GM23338 (cell line): ENCODE results near the gene MYO18B. TPM values are rescaled to one million over a fixed set of nuclear protein-coding genes. Genes with fewer than 3 reads are reported as not detected.

Experiments
- ATAC-seq: fragments of 200-7000 bp; cut with Tn5 transposase; 3 replicates; pipeline ENCODE4 v1.9.1; 2020
- DNase-seq: peaks from one replicate; pipeline ENCODE4 v3.0.0-alpha.2; 2015; ENCODE audit warnings: low spot score
- H2AFZ ChIP-seq: fragments of 200-600 bp; sonication (generic); 2 replicates; pipeline ENCODE4 v1.8.0; 2016; ENCODE audit warnings: antibody characterized with exemption, mild to moderate bottlenecking, moderate library complexity
- H3F3A ChIP-seq: fragments of 200-600 bp; sonication (generic); replicated peaks from 2 replicates; pipeline ENCODE4 v1.8.0; 2017; ENCODE audit warnings: antibody characterized with exemption, mixed run types, low read depth
- H3K27ac ChIP-seq: fragments of 200-600 bp; sonication (generic); 2 replicates; pipeline ENCODE4 v1.6.1; 2016; ENCODE audit warnings: low read depth
- H3K27me3 ChIP-seq: fragments of 200-600 bp; sonication (generic); 2 replicates; pipeline ENCODE4 v1.8.0; 2016; ENCODE audit warnings: mild to moderate bottlenecking, mixed run types, moderate library complexity; ENCODE audit not compliant: insufficient read depth
- H3K36me3 ChIP-seq: fragments of 200-600 bp; sonication (generic); 2 replicates; pipeline ENCODE4 v1.8.0; 2016; ENCODE audit warnings: mild to moderate bottlenecking; ENCODE audit not compliant: insufficient read depth
- H3K4me1 ChIP-seq: fragments of 200-600 bp; sonication (generic); 2 replicates; pipeline ENCODE4 v1.8.0; 2016; ENCODE audit warnings: mild to moderate bottlenecking, moderate library complexity; ENCODE audit not compliant: insufficient read depth
- H3K4me2 ChIP-seq: fragments of 200-600 bp; sonication (generic); 2 replicates; pipeline ENCODE4 v1.7.1; 2017; ENCODE audit warnings: mixed run types
- H3K4me3 ChIP-seq: fragments of 200-600 bp; sonication (generic); 2 replicates; pipeline ENCODE4 v1.6.1; 2016; ENCODE audit warnings: mixed run types
- H3K79me2 ChIP-seq: fragments of 200-600 bp; sonication (generic); replicated peaks from 2 replicates; pipeline ENCODE4 v1.8.0; 2017; ENCODE audit warnings: mild to moderate bottlenecking; ENCODE audit not compliant: insufficient read depth
- H3K9me2 ChIP-seq: fragments of 200-600 bp; sonication (generic); 2 replicates; pipeline ENCODE4 v1.8.0; 2017; ENCODE audit not compliant: insufficient read depth
- H4K20me1 ChIP-seq: fragments of 200-600 bp; sonication (generic); replicated peaks from 2 replicates; pipeline ENCODE4 v1.8.0; 2017; ENCODE audit warnings: mild to moderate bottlenecking; ENCODE audit not compliant: insufficient read depth
- H3K27ac Mint-ChIP-seq: 2 replicates; pipeline ENCODE4 v1.8.0; 2020; ENCODE audit warnings: inconsistent platforms, mild to moderate bottlenecking, moderate library complexity, mixed read lengths
- H3K27me3 Mint-ChIP-seq: 3 replicates; pipeline ENCODE4 v1.8.0; 2022; ENCODE audit warnings: low read depth, mild to moderate bottlenecking, moderate library complexity, mixed read lengths, inconsistent platforms; ENCODE audit not compliant: insufficient read depth, poor library complexity
- H3K36me3 Mint-ChIP-seq: 3 replicates; pipeline ENCODE4 v1.8.0; 2021; ENCODE audit warnings: low read depth, mild to moderate bottlenecking, inconsistent platforms, moderate library complexity, mixed read lengths
- H3K4me1 Mint-ChIP-seq: 3 replicates; pipeline ENCODE4 v1.8.0; 2020; ENCODE audit warnings: mild to moderate bottlenecking, inconsistent platforms, mixed read lengths
- H3K4me3 Mint-ChIP-seq: 3 replicates; pipeline ENCODE4 v1.8.0; 2021; ENCODE audit warnings: moderate library complexity, mild to moderate bottlenecking, inconsistent platforms, mixed read lengths
- H3K9me3 Mint-ChIP-seq: 3 replicates; pipeline ENCODE4 v1.8.0; 2020; ENCODE audit warnings: moderate library complexity, mild to moderate bottlenecking, inconsistent platforms, mixed read lengths
- CREB1 ChIP-seq: fragments of 250-450 bp; sonication (Bioruptor Pico); IDR thresholded peaks from 2 replicates; pipeline ENCODE4 v1.5.0; 2020; ENCODE audit warnings: low read depth, mild to moderate bottlenecking, moderate library complexity
- CTCF ChIP-seq, 2 experiments: fragments of 200-600 bp in 1 of 2; sonication (generic) in 1 of 2; conservative IDR thresholded peaks; 2 replicates each; pipeline versions ENCODE4 v1.5.1 to v1.6.1; 2016 to 2017; ENCODE audit warnings: antibody characterized with exemption in 2 of 2, low read depth in 2 of 2, mild to moderate bottlenecking in 2 of 2, moderate library complexity in 1 of 2
- EZH2 ChIP-seq: fragments of 200-600 bp; sonication (generic); IDR thresholded peaks from one replicate; pipeline ENCODE4 v1.8.0; 2017; ENCODE audit warnings: antibody characterized with exemption, mild to moderate bottlenecking, low read depth; ENCODE audit not compliant: unreplicated experiment
- EZH2phosphoT487 ChIP-seq: fragments of 200-600 bp; sonication (generic); IDR thresholded peaks from one replicate; pipeline ENCODE4 v1.8.1; 2018; ENCODE audit warnings: antibody characterized with exemption; ENCODE audit not compliant: unreplicated experiment
- JUNB ChIP-seq: IDR thresholded peaks from one replicate; pipeline ENCODE4 v1.6.1; 2016; ENCODE audit warnings: antibody characterized with exemption; ENCODE audit not compliant: unreplicated experiment
- NANOG ChIP-seq: IDR thresholded peaks from 2 replicates; pipeline ENCODE4 v1.6.1; 2016; ENCODE audit warnings: antibody characterized with exemption, borderline replicate concordance
- POLR2AphosphoS5 ChIP-seq: IDR thresholded peaks from 2 replicates; pipeline ENCODE4 v1.6.1; 2016; ENCODE audit warnings: antibody characterized with exemption, low read depth
- STAT1 ChIP-seq: IDR thresholded peaks from one replicate; pipeline ENCODE4 v1.6.1; 2016; ENCODE audit warnings: antibody characterized with exemption; ENCODE audit not compliant: unreplicated experiment
- ZNF114 ChIP-seq: fragments of 250-450 bp; sonication (Bioruptor Pico); IDR thresholded peaks from 2 replicates; pipeline ENCODE4 v1.5.0; 2020; ENCODE audit warnings: mild to moderate bottlenecking, moderate library complexity
- ZNF331 ChIP-seq: fragments of 250-450 bp; sonication (Bioruptor Pico); IDR thresholded peaks from 2 replicates; pipeline ENCODE4 v1.5.0; 2020; ENCODE audit warnings: low read depth, mild to moderate bottlenecking, moderate library complexity
- polyA plus RNA-seq: library from polyadenylated mRNA; unstranded; fragments of >200 nt; fragmentation: Nextera tagmentation; extraction: Ambion mirVana; gene quantifications from 2 replicates; pipeline ENCODE4 v1.2.1, GENCODE V29; 2016
- total RNA-seq: library from RNA; depleted of rRNA; stranded (reverse); fragments of >200 nt; shearing (Covaris generic); gene quantifications from 2 replicates; pipeline ENCODE4 v1.2.3, GENCODE V29; 2014
- TF ChIP-seq, protein P1 (sequence below): IDR thresholded peaks from one replicate; pipeline ENCODE4 v1.6.1; 2018; ENCODE audit warnings: antibody characterized with exemption; ENCODE audit not compliant: unreplicated experiment
- TF ChIP-seq, protein P2 (sequence below): IDR thresholded peaks from 2 replicates; pipeline ENCODE4 v1.6.1; 2016; ENCODE audit warnings: antibody characterized with exemption
- TF ChIP-seq, protein P3 (sequence below): fragments of 250-450 bp; sonication (Bioruptor Pico); IDR thresholded peaks from 2 replicates; pipeline ENCODE4 v1.5.0; 2020; ENCODE audit warnings: mild to moderate bottlenecking, moderate library complexity

MYO18B gene
- total and polyA plus RNA-seq, 2 experiments from 2014 or later = 0.36 to 0.45 TPM

GRCh38 chr22:25692397-25693267 lies 49.4 kb upstream of the MYO18B start:
- no peaks in the 10 kb centered on the region for H3F3A ChIP-seq

More at GRCh38 chr22:25692397-25693267, 49.4 kb upstream of the MYO18B start:
- TF ChIP-seq NANOG (no peak), POLR2AphosphoS5 (no peak), CTCF (conservative IDR thresholded peaks at IDR 0.05; ENCODE audit: low read depth in 2 of 2) (no peak), CREB1 (CRISPR knock-in tag) (no peak), JUNB (no peak), EZH2 (no peak), STAT1 (no peak), ZNF114 (no peak), ZNF331 (no peak), EZH2phosphoT487 (no peak)
- TF ChIP-seq, protein P1, sequence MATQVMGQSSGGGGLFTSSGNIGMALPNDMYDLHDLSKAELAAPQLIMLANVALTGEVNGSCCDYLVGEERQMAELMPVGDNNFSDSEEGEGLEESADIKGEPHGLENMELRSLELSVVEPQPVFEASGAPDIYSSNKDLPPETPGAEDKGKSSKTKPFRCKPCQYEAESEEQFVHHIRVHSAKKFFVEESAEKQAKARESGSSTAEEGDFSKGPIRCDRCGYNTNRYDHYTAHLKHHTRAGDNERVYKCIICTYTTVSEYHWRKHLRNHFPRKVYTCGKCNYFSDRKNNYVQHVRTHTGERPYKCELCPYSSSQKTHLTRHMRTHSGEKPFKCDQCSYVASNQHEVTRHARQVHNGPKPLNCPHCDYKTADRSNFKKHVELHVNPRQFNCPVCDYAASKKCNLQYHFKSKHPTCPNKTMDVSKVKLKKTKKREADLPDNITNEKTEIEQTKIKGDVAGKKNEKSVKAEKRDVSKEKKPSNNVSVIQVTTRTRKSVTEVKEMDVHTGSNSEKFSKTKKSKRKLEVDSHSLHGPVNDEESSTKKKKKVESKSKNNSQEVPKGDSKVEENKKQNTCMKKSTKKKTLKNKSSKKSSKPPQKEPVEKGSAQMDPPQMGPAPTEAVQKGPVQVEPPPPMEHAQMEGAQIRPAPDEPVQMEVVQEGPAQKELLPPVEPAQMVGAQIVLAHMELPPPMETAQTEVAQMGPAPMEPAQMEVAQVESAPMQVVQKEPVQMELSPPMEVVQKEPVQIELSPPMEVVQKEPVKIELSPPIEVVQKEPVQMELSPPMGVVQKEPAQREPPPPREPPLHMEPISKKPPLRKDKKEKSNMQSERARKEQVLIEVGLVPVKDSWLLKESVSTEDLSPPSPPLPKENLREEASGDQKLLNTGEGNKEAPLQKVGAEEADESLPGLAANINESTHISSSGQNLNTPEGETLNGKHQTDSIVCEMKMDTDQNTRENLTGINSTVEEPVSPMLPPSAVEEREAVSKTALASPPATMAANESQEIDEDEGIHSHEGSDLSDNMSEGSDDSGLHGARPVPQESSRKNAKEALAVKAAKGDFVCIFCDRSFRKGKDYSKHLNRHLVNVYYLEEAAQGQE = no peak
- TF ChIP-seq, protein P2, sequence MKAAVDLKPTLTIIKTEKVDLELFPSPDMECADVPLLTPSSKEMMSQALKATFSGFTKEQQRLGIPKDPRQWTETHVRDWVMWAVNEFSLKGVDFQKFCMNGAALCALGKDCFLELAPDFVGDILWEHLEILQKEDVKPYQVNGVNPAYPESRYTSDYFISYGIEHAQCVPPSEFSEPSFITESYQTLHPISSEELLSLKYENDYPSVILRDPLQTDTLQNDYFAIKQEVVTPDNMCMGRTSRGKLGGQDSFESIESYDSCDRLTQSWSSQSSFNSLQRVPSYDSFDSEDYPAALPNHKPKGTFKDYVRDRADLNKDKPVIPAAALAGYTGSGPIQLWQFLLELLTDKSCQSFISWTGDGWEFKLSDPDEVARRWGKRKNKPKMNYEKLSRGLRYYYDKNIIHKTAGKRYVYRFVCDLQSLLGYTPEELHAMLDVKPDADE = no peak
- TF ChIP-seq, protein P3, sequence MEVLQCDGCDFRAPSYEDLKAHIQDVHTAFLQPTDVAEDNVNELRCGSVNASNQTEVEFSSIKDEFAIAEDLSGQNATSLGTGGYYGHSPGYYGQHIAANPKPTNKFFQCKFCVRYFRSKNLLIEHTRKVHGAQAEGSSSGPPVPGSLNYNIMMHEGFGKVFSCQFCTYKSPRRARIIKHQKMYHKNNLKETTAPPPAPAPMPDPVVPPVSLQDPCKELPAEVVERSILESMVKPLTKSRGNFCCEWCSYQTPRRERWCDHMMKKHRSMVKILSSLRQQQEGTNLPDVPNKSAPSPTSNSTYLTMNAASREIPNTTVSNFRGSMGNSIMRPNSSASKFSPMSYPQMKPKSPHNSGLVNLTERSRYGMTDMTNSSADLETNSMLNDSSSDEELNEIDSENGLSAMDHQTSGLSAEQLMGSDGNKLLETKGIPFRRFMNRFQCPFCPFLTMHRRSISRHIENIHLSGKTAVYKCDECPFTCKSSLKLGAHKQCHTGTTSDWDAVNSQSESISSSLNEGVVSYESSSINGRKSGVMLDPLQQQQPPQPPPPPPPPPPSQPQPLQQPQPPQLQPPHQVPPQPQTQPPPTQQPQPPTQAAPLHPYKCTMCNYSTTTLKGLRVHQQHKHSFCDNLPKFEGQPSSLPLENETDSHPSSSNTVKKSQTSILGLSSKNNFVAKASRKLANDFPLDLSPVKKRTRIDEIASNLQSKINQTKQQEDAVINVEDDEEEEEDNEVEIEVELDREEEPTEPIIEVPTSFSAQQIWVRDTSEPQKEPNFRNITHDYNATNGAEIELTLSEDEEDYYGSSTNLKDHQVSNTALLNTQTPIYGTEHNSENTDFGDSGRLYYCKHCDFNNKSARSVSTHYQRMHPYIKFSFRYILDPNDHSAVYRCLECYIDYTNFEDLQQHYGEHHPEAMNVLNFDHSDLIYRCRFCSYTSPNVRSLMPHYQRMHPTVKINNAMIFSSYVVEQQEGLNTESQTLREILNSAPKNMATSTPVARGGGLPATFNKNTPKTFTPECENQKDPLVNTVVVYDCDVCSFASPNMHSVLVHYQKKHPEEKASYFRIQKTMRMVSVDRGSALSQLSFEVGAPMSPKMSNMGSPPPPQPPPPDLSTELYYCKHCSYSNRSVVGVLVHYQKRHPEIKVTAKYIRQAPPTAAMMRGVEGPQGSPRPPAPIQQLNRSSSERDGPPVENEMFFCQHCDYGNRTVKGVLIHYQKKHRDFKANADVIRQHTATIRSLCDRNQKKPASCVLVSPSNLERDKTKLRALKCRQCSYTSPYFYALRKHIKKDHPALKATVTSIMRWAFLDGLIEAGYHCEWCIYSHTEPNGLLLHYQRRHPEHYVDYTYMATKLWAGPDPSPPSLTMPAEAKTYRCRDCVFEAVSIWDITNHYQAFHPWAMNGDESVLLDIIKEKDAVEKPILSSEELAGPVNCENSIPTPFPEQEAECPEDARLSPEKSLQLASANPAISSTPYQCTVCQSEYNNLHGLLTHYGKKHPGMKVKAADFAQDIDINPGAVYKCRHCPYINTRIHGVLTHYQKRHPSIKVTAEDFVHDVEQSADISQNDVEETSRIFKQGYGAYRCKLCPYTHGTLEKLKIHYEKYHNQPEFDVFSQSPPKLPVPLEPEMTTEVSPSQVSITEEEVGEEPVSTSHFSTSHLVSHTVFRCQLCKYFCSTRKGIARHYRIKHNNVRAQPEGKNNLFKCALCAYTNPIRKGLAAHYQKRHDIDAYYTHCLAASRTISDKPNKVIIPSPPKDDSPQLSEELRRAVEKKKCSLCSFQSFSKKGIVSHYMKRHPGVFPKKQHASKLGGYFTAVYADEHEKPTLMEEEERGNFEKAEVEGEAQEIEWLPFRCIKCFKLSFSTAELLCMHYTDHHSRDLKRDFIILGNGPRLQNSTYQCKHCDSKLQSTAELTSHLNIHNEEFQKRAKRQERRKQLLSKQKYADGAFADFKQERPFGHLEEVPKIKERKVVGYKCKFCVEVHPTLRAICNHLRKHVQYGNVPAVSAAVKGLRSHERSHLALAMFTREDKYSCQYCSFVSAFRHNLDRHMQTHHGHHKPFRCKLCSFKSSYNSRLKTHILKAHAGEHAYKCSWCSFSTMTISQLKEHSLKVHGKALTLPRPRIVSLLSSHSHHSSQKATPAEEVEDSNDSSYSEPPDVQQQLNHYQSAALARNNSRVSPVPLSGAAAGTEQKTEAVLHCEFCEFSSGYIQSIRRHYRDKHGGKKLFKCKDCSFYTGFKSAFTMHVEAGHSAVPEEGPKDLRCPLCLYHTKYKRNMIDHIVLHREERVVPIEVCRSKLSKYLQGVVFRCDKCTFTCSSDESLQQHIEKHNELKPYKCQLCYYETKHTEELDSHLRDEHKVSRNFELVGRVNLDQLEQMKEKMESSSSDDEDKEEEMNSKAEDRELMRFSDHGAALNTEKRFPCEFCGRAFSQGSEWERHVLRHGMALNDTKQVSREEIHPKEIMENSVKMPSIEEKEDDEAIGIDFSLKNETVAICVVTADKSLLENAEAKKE (CRISPR knock-in tag) = no peak
- ATAC-seq = no peak
- H3K4me1 Mint-ChIP-seq = peaks cover 14% of the 10 kb centered on the region; the same call in 2 of the 3 replicates
- H3K4me3 ChIP-seq = no peak overlapping the region
- no peaks in the 10 kb centered on the region for H3K9me2 ChIP-seq
- no peaks in the 10 kb centered on the region for H3K79me2 ChIP-seq
- H3K4me2 ChIP-seq = no peak overlapping the region
- DNase-seq = no peak
- H3K27ac ChIP-seq = no peak overlapping the region; the same call in 1 of the 2 replicates
- H3K4me3 Mint-ChIP-seq = no peak overlapping the region
- peaks cover 10% of the 10 kb centered on the region for H4K20me1 ChIP-seq
- H3K27me3 Mint-ChIP-seq = no peaks in the 10 kb centered on the region
- H3K9me3 Mint-ChIP-seq = no peaks in the 10 kb centered on the region
- peaks cover 24% of the 10 kb centered on the region for H3K36me3 Mint-ChIP-seq
- H2AFZ ChIP-seq = no peak overlapping the region
- H3K36me3 ChIP-seq = no peaks in the 10 kb centered on the region; the same call in 1 of the 2 replicates
- no peaks in the 10 kb centered on the region for H3K27me3 ChIP-seq
- H3K4me1 ChIP-seq = 0 out of 2 replicates have a peak, but pooled peaks cover 4% of the 10 kb centered on the region
- H3K27ac Mint-ChIP-seq = no peak overlapping the region
